ENCODE data around the gene PTPN1. TPM values are rescaled to one million over a fixed set of nuclear protein-coding genes. Genes with fewer than 3 reads are reported as not detected.

Gene PTPN1
- polyA plus RNA-seq, 1 of the 3 experiments (the other 2 are of a cell fraction), result 23.6 TPM

DNA sequence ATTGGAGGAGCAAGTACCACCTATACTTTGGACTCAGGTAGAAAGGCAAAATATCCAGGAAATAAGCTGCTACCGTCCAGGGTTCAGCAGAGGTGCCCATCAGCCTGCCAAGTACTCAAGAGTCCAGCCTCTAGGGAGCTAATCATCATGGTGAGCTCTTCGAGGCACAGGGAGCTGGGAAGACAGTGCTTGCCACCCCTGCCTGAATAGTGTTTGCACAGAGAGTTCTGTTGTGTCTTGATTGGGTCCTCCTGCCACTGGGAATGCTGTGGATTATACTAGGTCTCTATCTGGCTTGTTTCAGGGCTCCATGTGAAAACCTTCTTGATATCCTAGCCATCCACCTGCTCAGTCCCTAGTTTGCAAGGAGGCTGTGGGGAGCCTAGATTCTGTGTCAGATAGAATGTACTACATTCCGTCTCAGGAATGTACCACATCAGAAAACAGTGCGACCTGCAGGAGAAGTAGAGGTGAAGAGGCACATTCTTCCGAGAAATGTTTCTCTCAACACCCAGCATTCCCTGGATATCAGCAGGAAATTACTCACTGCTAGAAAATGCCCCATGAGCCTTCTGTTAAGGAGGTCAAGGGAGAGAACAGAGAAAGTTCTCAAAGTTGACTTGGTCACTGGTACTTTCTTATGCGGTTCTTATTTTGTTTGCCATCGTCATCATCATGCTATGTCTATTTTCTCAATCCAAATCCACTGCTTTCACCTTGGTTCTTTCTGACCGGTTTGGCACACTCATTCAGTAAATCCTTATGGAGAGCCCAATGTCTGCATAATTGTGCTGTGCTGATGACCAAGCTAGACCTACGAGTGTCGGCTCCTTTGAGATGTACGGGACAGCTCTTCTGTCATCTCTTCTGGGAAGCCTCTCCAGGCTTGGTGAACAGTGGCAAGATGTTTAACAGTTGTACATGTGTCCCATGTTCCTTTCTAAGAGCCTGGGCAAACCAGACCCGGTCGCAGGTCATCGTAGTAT is 30.7 kb downstream of the PTPN1 start (continued):
- TF ChIP-seq POLR2AphosphoS5 (IDR thresholded peaks at IDR 0.05; ENCODE audit: low read depth, low read length) (no peak; the same call in 1 of the 2 replicates), MEF2A (IDR thresholded peaks at IDR 0.05; ENCODE audit: borderline replicate concordance, low read depth) (no peak), SIN3A (IDR thresholded peaks at IDR 0.05; ENCODE audit: borderline replicate concordance, low read depth, low read length) (no peak), JUND (IDR thresholded peaks at IDR 0.05) (peak; percentile 68), RAD21 (IDR thresholded peaks at IDR 0.05; ENCODE audit: low read length) (no peak), ELF1 (IDR thresholded peaks at IDR 0.05) (no peak), MXI1 (IDR thresholded peaks at IDR 0.05; ENCODE audit: low read depth, low read length) (no peak), GATA2 (CRISPR knock-in tag; IDR thresholded peaks at IDR 0.05) (no peak)
- TF ChIP-seq, protein P1, sequence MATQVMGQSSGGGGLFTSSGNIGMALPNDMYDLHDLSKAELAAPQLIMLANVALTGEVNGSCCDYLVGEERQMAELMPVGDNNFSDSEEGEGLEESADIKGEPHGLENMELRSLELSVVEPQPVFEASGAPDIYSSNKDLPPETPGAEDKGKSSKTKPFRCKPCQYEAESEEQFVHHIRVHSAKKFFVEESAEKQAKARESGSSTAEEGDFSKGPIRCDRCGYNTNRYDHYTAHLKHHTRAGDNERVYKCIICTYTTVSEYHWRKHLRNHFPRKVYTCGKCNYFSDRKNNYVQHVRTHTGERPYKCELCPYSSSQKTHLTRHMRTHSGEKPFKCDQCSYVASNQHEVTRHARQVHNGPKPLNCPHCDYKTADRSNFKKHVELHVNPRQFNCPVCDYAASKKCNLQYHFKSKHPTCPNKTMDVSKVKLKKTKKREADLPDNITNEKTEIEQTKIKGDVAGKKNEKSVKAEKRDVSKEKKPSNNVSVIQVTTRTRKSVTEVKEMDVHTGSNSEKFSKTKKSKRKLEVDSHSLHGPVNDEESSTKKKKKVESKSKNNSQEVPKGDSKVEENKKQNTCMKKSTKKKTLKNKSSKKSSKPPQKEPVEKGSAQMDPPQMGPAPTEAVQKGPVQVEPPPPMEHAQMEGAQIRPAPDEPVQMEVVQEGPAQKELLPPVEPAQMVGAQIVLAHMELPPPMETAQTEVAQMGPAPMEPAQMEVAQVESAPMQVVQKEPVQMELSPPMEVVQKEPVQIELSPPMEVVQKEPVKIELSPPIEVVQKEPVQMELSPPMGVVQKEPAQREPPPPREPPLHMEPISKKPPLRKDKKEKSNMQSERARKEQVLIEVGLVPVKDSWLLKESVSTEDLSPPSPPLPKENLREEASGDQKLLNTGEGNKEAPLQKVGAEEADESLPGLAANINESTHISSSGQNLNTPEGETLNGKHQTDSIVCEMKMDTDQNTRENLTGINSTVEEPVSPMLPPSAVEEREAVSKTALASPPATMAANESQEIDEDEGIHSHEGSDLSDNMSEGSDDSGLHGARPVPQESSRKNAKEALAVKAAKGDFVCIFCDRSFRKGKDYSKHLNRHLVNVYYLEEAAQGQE (IDR thresholded peaks at IDR 0.05; ENCODE audit: low read depth, low read length), result no peak

DNA sequence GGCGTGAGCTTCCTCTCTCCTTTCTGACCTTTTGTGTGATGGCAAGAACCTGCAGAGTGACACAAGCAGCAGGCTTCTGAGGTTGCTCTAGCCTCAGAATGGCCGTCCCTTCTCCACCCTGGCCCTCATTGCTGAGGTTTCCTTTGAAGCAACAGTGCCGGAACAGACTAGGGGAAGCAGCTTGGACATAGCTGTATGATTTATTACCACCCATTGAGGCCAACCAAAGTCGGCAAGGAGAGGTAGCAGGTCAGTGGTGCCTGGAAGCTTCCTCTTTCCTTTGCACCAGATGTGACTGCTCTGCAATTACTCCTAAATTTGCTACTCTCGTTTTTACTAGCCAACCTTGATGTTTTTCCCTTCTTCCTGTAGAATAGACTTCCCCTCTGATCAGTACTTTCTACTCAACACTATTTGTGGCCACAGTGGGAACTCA is 31.4 kb downstream of the PTPN1 start:
- TF ChIP-seq SIN3A (IDR thresholded peaks at IDR 0.05; ENCODE audit: borderline replicate concordance, low read depth, low read length) (no peak), ELF1 (IDR thresholded peaks at IDR 0.05) (no peak), FOXJ3 (CRISPR knock-in tag; IDR thresholded peaks at IDR 0.05) (no peak), RXRA (IDR thresholded peaks at IDR 0.05; ENCODE audit: borderline replicate concordance, low read depth) (no peak), MEF2A (IDR thresholded peaks at IDR 0.05; ENCODE audit: borderline replicate concordance, low read depth) (no peak), NRF1 (IDR thresholded peaks at IDR 0.05; ENCODE audit: low read depth, low read length) (no peak), RCOR1 (IDR thresholded peaks at IDR 0.05; ENCODE audit: low read length) (no peak), SMC3 (IDR thresholded peaks at IDR 0.05; ENCODE audit: low read depth, low read length) (no peak), TAF1 (IDR thresholded peaks at IDR 0.05; ENCODE audit: borderline replicate concordance, low read depth, low read length) (no peak)
- TF ChIP-seq, protein P2, sequence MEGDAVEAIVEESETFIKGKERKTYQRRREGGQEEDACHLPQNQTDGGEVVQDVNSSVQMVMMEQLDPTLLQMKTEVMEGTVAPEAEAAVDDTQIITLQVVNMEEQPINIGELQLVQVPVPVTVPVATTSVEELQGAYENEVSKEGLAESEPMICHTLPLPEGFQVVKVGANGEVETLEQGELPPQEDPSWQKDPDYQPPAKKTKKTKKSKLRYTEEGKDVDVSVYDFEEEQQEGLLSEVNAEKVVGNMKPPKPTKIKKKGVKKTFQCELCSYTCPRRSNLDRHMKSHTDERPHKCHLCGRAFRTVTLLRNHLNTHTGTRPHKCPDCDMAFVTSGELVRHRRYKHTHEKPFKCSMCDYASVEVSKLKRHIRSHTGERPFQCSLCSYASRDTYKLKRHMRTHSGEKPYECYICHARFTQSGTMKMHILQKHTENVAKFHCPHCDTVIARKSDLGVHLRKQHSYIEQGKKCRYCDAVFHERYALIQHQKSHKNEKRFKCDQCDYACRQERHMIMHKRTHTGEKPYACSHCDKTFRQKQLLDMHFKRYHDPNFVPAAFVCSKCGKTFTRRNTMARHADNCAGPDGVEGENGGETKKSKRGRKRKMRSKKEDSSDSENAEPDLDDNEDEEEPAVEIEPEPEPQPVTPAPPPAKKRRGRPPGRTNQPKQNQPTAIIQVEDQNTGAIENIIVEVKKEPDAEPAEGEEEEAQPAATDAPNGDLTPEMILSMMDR (IDR thresholded peaks at IDR 0.05), result no peak
- TF ChIP-seq, protein P3, sequence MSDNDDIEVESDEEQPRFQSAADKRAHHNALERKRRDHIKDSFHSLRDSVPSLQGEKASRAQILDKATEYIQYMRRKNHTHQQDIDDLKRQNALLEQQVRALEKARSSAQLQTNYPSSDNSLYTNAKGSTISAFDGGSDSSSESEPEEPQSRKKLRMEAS (IDR thresholded peaks at IDR 0.05; ENCODE audit: low read depth), result no peak
- POLR2A ChIA-PET, result no interaction called here
- Histone ChIP-seq H3K4me2 (peak overlapping the region; percentile 46; the same call in 1 of the 2 replicates), H4K20me1 (ENCODE audit: insufficient read depth) (peaks cover 14% of the 10 kb centered on the region), H3K9ac (no peak overlapping the region), H3K36me3 (replicated peaks in 1 of 2; ENCODE audit: control insufficient read depth in 1 of 2, insufficient read depth in 2 of 2, low read length in 1 of 2) (peaks cover 0 to 3% of the 10 kb centered on the region in 2 experiments), H3K27me3 (ENCODE audit: insufficient read depth) (no peaks in the 10 kb centered on the region), H3K9me2 (no peaks in the 10 kb centered on the region), H3K9me3 (no peaks in the 10 kb centered on the region), H3K27ac (ENCODE audit: low read depth in 2 of 2, low read length in 1 of 2) (peak overlapping the region; percentile 60 to 68; a peak in 3 of 4 replicates), H3K4me3 (ENCODE audit: low read depth in 2 of 2, low read length in 1 of 2) (0 out of 4 replicates have a peak overlapping the region, but pooled peaks of 1 of the 2 experiments have one; percentile 6), H2AFZ (ENCODE audit: low read depth) (no peak overlapping the region), H3K4me1 (ENCODE audit: control insufficient read depth in 1 of 2, insufficient read depth in 2 of 2, low read depth in 1 of 2, low read length in 1 of 2) (peaks cover 4 to 16% of the 10 kb centered on the region in 2 experiments), H3F3A (replicated peaks; ENCODE audit: insufficient read depth) (peaks cover 18% of the 10 kb centered on the region), H3K79me2 (ENCODE audit: insufficient read depth) (peaks cover 95% of the 10 kb centered on the region)
- DNase-seq, result no peak
- CTCF ChIA-PET, result interaction anchor here (1.2 kb wide), 1 partner anchor 356 kb away, joined by 3 read pairs; no protein-coding TSS in a partner anchor
- 95% methylated on average over 4 of the region's 5 CpGs for WGBS (ENCODE audit: low lambda C conversion rate)
